Stimulated activated CD8-positive, alpha-beta memory T cell treated with anti-CD3 and anti-CD28 coated beads, Interleukin-12 subunit alpha, Interleukin-12 subunit beta, amount 100 ng/mL, for 1 hour (primary cell): ENCODE results near the gene CSNK1G1.
"Not testable (repeated sequence)": the region's sequence is repeated elsewhere in the genome, so short reads cannot be mapped to it uniquely, and the experiment has no call there.

ENCODE experiments used
- DNase-seq: peaks from one replicate; pipeline ENCODE4 v3.0.0-alpha.2; 2020; ENCODE audit warnings: low read depth

CSNK1G1 gene

DNA sequence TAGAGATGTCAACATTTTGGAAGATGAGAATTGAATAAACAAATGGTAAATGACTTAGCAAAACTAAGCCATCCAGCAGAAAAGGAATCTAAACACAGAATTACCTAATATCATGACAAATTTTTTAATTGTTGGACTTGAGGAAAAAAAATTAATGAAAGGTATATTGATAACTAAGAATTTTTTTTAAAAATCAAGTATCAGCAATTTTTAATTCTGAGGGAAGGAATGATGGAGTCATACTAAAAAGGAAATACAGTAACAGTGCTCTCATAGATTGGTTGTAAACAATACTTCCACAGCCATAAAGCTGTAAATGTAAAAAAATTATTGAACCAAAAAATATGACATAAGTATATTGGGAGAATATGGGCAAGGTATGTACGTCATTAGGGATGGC, 68.0 kb downstream of the CSNK1G1 start:
- DNase-seq: no peak

DNA sequence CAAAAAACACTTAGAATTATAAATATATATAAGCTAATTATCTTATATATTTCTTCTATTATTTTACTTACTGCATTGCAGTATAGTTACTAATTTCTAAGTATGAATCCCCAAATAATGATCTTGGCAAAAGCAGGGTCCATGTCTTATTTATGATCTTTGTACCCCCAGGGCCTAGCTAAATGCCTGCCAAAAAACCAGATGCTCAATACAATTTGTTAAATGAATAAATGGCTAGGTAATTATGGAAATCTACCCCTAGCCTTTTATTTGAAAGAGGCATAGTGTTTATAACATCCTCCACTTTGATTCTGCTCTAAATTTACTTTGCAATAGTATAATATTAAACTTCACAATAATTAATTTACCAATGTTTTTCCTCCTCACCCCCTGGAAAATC, 69.5 kb downstream of the CSNK1G1 start:
- no peak for DNase-seq

GRCh38 chr15:64285871-64286270, 70.1 kb downstream of the CSNK1G1 start:
- DNase-seq: no peak

- DNase-seq: no peak
Measured at GRCh38 chr15:64285150-64285549, 70.8 kb downstream of the CSNK1G1 start.

- DNase-seq: no peak
Measured at GRCh38 chr15:64284042-64284441, 71.9 kb downstream of the CSNK1G1 start.

GRCh38 chr15:64282701-64283100, 73.3 kb downstream of the CSNK1G1 start:
- DNase-seq: no peak

- DNase-seq: no peak
Measured at GRCh38 chr15:64279131-64279530, 76.8 kb downstream of the CSNK1G1 start.

- no peak for DNase-seq
Measured at GRCh38 chr15:64275934-64276333, 80.0 kb downstream of the CSNK1G1 start.

DNA sequence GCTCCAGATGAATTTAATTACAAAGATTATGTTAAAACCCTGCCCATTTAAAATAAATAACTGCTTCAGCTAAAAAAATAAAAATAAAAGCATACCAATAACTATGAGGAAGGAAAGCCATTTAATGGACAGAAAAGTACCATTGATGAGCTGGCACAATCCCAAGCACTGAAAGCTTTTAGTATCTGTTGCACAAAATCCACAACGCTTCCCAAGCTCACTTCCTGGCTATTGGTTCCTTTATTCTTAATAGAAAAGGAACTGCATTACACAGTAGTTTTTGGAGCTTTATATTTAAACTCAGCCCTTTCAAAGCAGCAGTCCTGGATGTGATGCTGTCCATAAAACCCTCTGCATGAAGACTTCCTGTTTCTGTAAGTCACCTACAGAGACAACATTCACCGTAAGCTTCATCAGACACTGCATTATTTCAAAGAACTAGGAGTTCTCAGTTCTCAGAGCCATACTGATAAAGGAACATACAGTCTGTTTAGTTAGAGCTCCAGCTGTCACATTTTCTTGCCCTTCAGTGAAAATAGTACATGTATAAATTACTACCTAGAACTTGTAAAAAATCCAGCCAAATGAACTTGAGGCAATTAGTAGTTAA, 81.5 kb downstream of the CSNK1G1 start:
- DNase-seq: no peak

GRCh38 chr15:64267331-64267973, 88.5 kb downstream of the CSNK1G1 start:
- no peak for DNase-seq

- not testable (repeated sequence) for DNase-seq
Measured at GRCh38 chr15:64265188-64265587, 90.8 kb downstream of the CSNK1G1 start.

DNA sequence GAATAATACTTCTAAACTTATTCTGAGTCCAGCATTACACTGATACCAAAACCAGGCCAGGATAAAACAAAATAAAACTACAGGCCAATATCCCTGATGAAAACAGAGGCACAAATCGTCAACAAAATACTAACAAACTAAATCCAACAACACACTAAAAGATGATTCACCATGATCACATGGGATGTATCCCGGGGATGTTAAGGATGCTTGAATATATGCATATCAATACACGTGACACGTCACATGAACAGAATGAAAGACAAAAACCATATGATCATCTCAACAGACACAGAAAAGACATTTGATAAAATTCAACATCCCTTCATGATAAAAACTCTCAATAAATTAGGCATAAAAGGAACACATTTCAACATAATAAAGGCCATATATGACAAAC, 91.5 kb downstream of the CSNK1G1 start:
- DNase-seq: no peak

DNA sequence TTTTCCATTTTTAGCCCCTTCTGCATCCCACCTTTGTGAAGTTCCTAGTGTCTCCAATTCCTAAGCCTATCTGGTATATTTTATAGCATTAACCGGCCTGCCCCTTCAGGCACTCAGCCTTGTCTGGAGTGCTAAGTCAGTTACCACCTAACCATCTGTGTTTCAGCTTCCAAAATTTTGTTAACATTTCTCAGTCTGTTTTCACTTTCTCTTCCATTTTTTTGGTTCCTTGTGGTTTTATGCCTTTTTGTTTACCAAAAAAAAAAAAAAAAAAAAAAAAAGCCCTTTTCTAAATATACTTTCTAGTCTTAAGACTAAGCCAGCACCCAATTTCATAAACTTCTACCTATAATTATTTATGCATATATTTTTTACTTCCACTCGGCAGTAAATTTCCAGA, 92.4 kb downstream of the CSNK1G1 start:
- DNase-seq: no peak

- no peak for DNase-seq
Measured at GRCh38 chr15:64256051-64256450, 99.9 kb downstream of the CSNK1G1 start.

DNA sequence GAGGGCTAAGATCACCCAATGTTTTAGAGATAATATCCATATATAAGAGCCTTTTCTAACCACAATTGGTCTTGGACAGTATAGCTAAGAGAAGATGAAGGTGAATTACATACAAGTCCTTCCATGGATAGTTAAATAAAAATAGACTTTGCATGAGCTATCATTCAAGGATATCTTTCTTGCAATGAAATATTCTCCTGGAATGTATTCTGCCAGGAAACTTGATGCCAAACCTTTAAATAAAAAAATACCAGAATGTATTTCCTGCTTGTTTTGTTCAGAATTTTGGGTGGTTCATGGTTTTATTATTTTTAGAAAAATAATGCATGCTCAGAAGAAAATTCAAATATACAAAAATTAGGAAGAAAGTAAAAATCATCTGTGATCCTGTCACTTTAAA, 104.3 kb downstream of the CSNK1G1 start:
- DNase-seq: no peak

- no peak for DNase-seq
Measured at GRCh38 chr15:64251121-64251520, 104.9 kb downstream of the CSNK1G1 start.

GRCh38 chr15:64249883-64250575, 105.9 kb downstream of the CSNK1G1 start:
- no peak for DNase-seq

DNA sequence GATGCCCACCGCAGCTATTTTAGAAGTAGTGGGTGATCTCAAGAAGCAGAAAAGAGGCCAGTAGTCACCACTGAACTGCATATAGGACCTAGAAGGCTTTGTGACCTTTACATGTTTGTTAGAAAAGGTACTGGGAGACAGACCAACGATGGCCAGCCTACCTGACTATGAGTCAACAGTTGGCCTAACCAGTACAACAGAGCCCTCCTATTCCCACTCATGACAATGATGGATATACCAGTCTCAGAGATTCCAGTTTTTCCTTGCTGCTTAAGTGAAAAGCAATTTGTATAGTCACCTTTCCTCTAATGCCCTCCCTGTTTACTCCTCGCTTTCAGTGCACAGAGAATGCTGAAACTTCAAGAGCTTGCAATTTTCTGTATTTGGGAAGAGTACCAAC, 106.6 kb downstream of the CSNK1G1 start:
- DNase-seq: no peak

- no peak for DNase-seq
Measured at GRCh38 chr15:64247906-64248541, 107.9 kb downstream of the CSNK1G1 start.

DNA sequence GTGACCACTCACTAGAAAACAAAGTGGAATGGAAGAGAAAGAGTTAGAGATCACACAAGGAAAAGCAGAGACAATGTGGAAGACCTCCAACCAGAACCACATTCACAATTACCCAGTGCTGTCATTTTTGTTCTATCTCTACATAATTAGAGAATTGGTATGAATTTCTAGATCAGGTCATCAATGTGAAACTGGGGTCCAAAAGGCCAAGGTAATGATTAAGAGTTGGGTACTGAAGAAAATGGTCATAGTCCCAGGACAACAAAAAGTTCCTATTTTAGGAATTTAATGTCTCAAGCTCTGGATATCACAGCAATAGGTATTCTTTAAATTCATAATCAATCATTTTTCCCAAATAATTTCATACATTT, 108.5 kb downstream of the CSNK1G1 start:
- no peak for DNase-seq

DNA sequence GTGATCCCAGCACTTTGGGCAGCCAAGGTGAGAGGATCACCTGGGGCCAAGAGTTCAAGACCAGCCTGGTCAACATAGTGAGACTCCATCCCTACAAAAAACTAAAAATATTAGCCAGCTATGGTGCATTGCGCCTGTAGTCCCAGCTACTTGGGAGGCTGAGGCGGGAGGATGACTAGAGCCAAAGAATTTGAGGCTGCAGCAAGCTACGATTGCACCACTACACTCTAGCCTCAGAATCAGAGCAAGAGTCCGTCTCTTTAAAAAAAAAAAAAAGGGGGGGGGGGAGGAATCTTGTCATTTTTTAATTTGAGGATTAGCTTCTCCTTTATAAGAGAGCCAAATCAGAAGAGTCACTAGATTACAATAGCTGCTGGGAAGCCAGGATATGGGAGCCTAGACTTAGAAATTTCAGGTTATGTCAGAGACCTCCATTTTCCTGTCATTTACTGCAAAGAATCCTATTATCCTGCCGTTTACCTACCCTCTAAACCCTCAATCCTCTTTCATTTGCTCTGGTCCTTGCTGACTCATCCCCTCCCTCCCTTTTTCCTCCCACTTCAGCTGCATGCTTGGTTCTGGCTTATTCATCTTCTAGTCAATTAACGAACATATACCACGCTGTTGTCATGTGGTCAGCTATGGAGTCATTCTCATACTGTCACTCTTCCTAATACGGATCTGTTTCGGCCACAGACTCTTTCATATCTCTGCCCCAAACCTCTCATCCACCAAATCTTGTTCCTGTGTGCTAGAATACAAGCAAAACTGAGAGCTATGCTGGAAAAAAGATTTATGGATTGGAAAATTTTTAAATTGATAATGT, 109.4 kb downstream of the CSNK1G1 start:
- DNase-seq: no peak

GRCh38 chr15:64245405-64245804, 110.6 kb downstream of the CSNK1G1 start:
- no peak for DNase-seq
